AG20443 (cell line): Measurements from ENCODE around the gene CYP4V2.
"Not testable (repeated sequence)": the region's sequence is repeated elsewhere in the genome, so short reads cannot be mapped to it uniquely, and the experiment has no call there.

Source experiments
- DNase-seq: peaks from one replicate; pipeline ENCODE4 v3.0.0; 2012; ENCODE audit warnings: low spot score, mixed read lengths

The CYP4V2 gene

GRCh38 chr4:186234367-186234766 lies 43.0 kb downstream of the CYP4V2 start:
- DNase-seq, result no peak

- no peak for DNase-seq
These were observed 44.8 kb downstream of the CYP4V2 start for GRCh38 chr4:186236126-186236525.

GRCh38 chr4:186240452-186240847 lies 49.1 kb downstream of the CYP4V2 start:
- no peak for DNase-seq

- DNase-seq, result no peak
These were observed 49.6 kb downstream of the CYP4V2 start for GRCh38 chr4:186240848-186241491.

- no peak for DNase-seq
These were observed 50.2 kb downstream of the CYP4V2 start for GRCh38 chr4:186241616-186242015.

GRCh38 chr4:186242031-186242430 lies 50.7 kb downstream of the CYP4V2 start:
- DNase-seq, result not testable (repeated sequence)

- no peak for DNase-seq
These were observed 52.0 kb downstream of the CYP4V2 start for GRCh38 chr4:186243331-186243730.

GRCh38 chr4:186244835-186245234 lies 53.5 kb downstream of the CYP4V2 start:
- DNase-seq, result no peak

- not testable (repeated sequence) for DNase-seq
These were observed 55.8 kb downstream of the CYP4V2 start for GRCh38 chr4:186247062-186247752.

- no peak for DNase-seq
These were observed 57.3 kb downstream of the CYP4V2 start for GRCh38 chr4:186248643-186249042.

- no peak for DNase-seq
These were observed 58.7 kb downstream of the CYP4V2 start for GRCh38 chr4:186249785-186250754.

GRCh38 chr4:186250760-186251159 lies 59.4 kb downstream of the CYP4V2 start:
- no peak for DNase-seq

GRCh38 chr4:186255122-186255521 lies 63.8 kb downstream of the CYP4V2 start:
- no peak for DNase-seq

GRCh38 chr4:186258216-186258811 lies 66.9 kb downstream of the CYP4V2 start:
- DNase-seq, result no peak

GRCh38 chr4:186260117-186260503 lies 68.7 kb downstream of the CYP4V2 start:
- DNase-seq, result no peak
